SK-N-SH (cell line): ENCODE data around the gene MYRF. TPM values are rescaled to one million over a fixed set of nuclear protein-coding genes. Genes with fewer than 3 reads are reported as not detected.

Experiments used
- CTCF ChIA-PET: fragments of 300-600, 350-600 bp; formaldehyde crosslinking; extraction: SDS; loops from one replicate; lab custom pipeline; 2021; lab: Yijun Ruan, JAX
- POLR2A ChIA-PET: fragments of 350-600 bp; sonication (Branson Sonifier 250); formaldehyde crosslinking; extraction: SDS; loops from one replicate; lab custom pipeline; 2020; ENCODE audit warnings: antibody characterized with exemption, inconsistent platforms; lab: Yijun Ruan, JAX
- DNase-seq: peaks from one replicate; pipeline ENCODE4 v3.0.0; 2012
- H2AFZ ChIP-seq: fragments of 200-600 bp; sonication (generic); 2 replicates; pipeline ENCODE4 v1.8.1; 2016; ENCODE audit warnings: antibody characterized with exemption, mild to moderate bottlenecking, low read depth
- H3F3A ChIP-seq: fragments of 200-600 bp; sonication (generic); replicated peaks from 2 replicates; pipeline ENCODE3; 2016; ENCODE audit warnings: antibody characterized with exemption, mild to moderate bottlenecking; ENCODE audit not compliant: insufficient read depth
- H3K27ac ChIP-seq, 2 experiments: fragments of 200-500 bp in 1 of 2; fragments of 200-600 bp in 1 of 2; sonication (Bioruptor generic) in 1 of 2; sonication (generic), shearing (Covaris generic) in 1 of 2; 2 replicates each; pipeline versions ENCODE4 v1.5.1 to v1.6.1; 2014 to 2016; ENCODE audit warnings: low read depth in 2 of 2, inconsistent platforms in 1 of 2, low read length in 1 of 2, mild to moderate bottlenecking in 1 of 2, mixed read lengths in 1 of 2
- H3K27me3 ChIP-seq: fragments of 200-600 bp; sonication (generic), shearing (Covaris generic); 2 replicates; pipeline ENCODE4 v1.6.1; 2016; ENCODE audit warnings: mixed run types; ENCODE audit not compliant: insufficient read depth
- H3K36me3 ChIP-seq, 2 experiments: fragments of 200-500 bp in 1 of 2; fragments of 200-600 bp in 1 of 2; sonication (Bioruptor generic) in 1 of 2; sonication (generic) in 1 of 2; replicated peaks in 1 of 2; 2 replicates each; pipeline versions ENCODE3 to v1.5.1; 2014 to 2016; ENCODE audit warnings: low read length in 1 of 2, mild to moderate bottlenecking in 1 of 2; ENCODE audit not compliant: insufficient read depth in 2 of 2, control insufficient read depth in 1 of 2
- H3K4me1 ChIP-seq, 2 experiments: fragments of 200-500 bp in 1 of 2; fragments of 200-600 bp in 1 of 2; sonication (Bioruptor generic) in 1 of 2; sonication (generic), shearing (Covaris generic) in 1 of 2; 2 replicates each; pipeline versions ENCODE4 v1.5.1 to v1.6.1; 2014 to 2016; ENCODE audit warnings: low read depth in 1 of 2, low read length in 1 of 2, mixed run types in 1 of 2; ENCODE audit not compliant: insufficient read depth in 2 of 2, control insufficient read depth in 1 of 2
- H3K4me2 ChIP-seq: fragments of 200-600 bp; sonication (generic), shearing (Covaris generic); 2 replicates; pipeline ENCODE4 v1.6.1; 2017; ENCODE audit warnings: mixed run types
- H3K4me3 ChIP-seq, 2 experiments: fragments of 200-500 bp in 1 of 2; fragments of 200-600 bp in 1 of 2; sonication (Bioruptor generic) in 1 of 2; sonication (generic), shearing (Covaris generic) in 1 of 2; 2 replicates each; pipeline versions ENCODE4 v1.5.1 to v1.8.1; 2014 to 2016; ENCODE audit warnings: low read depth in 2 of 2, inconsistent platforms in 1 of 2, low read length in 1 of 2, mild to moderate bottlenecking in 1 of 2, mixed read lengths in 1 of 2, moderate library complexity in 1 of 2
- H3K79me2 ChIP-seq: fragments of 200-600 bp; sonication (generic); 2 replicates; pipeline ENCODE4 v1.8.1; 2017; ENCODE audit warnings: mild to moderate bottlenecking; ENCODE audit not compliant: insufficient read depth
- H3K9ac ChIP-seq: fragments of 200-600 bp; sonication (generic); 2 replicates; pipeline ENCODE4 v1.6.1; 2017; ENCODE audit warnings: mixed run types
- H3K9me2 ChIP-seq: fragments of 200-600 bp; sonication (generic); 2 replicates; pipeline ENCODE4 v1.6.1; 2017; ENCODE audit warnings: mixed run types
- H3K9me3 ChIP-seq: fragments of 200-600 bp; sonication (generic); 2 replicates; pipeline ENCODE4 v1.6.1; 2017; ENCODE audit warnings: mixed run types, mild to moderate bottlenecking, moderate library complexity
- H4K20me1 ChIP-seq: fragments of 200-600 bp; sonication (generic); 2 replicates; pipeline ENCODE4 v1.6.1; 2017; ENCODE audit warnings: mild to moderate bottlenecking, mixed run types; ENCODE audit not compliant: insufficient read depth
- CHD2 ChIP-seq: fragments of 150-350 bp; IDR thresholded peaks from 2 replicates; pipeline ENCODE4 v1.6.1; 2018; ENCODE audit warnings: low read length; ENCODE audit not compliant: partially characterized antibody
- FOXM1 ChIP-seq: IDR thresholded peaks from 2 replicates; pipeline ENCODE4 v1.4.0; 2012; ENCODE audit warnings: low read depth, mild to moderate bottlenecking
- JUND ChIP-seq: IDR thresholded peaks from 2 replicates; pipeline ENCODE4 v1.4.0; 2012
- NFIC ChIP-seq: IDR thresholded peaks from 2 replicates; pipeline ENCODE4 v1.4.0; 2012; ENCODE audit warnings: borderline replicate concordance
- POLR2AphosphoS5 ChIP-seq: IDR thresholded peaks from 2 replicates; pipeline ENCODE4 v1.6.1; 2012; ENCODE audit warnings: low read depth, low read length
- RAD21 ChIP-seq: IDR thresholded peaks from 2 replicates; pipeline ENCODE4 v1.6.1; 2012; ENCODE audit warnings: mild to moderate bottlenecking, low read length
- TEAD4 ChIP-seq: IDR thresholded peaks from 2 replicates; pipeline ENCODE4 v1.4.0; 2012; ENCODE audit warnings: mild to moderate bottlenecking, borderline replicate concordance; ENCODE audit not compliant: insufficient read depth
- WGBS: methylation state at CpG from one replicate; pipeline ENCODE4 v1.1.6; 2017; ENCODE audit warnings: low lambda C conversion rate; 5-methylcytosine and 5-hydroxymethylcytosine counted together
- polyA plus RNA-seq, 3 experiments: library from polyadenylated mRNA; depleted of rRNA; stranded (reverse); fragments of >200 nt; gene quantifications; 2 replicates each; pipeline ENCODE4 v1.2.3, GENCODE V29; 2012
- TF ChIP-seq, protein P1 (sequence below): IDR thresholded peaks from 2 replicates; pipeline ENCODE4 v1.4.0; 2012; ENCODE audit warnings: low read depth
- TF ChIP-seq, protein P2 (sequence below): fragments of 200-600 bp; sonication (generic); IDR thresholded peaks from 2 replicates; pipeline ENCODE4 v1.6.1; 2017; ENCODE audit warnings: antibody characterized with exemption, mild to moderate bottlenecking, moderate library complexity

The MYRF gene
- polyA plus RNA-seq, 1 of the 3 experiments (the other 2 are of a cell fraction): 2.8 TPM

DNA sequence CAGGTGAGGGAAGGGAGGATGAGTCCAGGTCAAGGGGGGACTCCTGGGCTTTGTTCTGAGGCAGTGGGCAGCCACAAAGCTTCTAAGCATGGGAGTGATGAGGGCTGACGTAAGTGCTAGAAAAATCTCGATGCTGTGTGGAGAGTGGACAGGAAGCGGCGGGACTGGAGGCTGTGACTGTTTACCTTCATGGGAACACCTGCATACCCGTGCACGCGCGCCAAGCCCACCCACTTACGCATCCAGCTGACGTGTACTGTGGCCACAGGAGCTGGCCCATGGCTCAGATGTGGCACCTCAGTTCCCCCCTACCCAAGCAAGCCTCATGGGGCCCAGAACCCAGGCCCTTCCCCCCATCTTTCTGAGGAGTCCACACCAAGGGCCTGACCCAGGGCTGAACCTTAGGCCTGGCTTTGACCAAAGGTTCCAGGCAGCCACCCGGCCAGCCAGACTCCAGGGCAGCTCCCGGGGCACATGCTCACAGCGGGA lies 14.0 kb downstream of the MYRF start:
- 89% methylated on average over 10 of the region's 13 CpGs for WGBS
- H3K27me3 ChIP-seq: no peaks in the 10 kb centered on the region
- CTCF ChIA-PET: interaction anchor here (0.7 to 14.3 kb wide), 6 partner anchors 13 to 730 kb away, joined by 3 to 140 read pairs (median 12); partner anchors contain the start of gene MYRF
- TF ChIP-seq POLR2AphosphoS5: no peak
- no peak for TF ChIP-seq RAD21
- TF ChIP-seq, protein P1, sequence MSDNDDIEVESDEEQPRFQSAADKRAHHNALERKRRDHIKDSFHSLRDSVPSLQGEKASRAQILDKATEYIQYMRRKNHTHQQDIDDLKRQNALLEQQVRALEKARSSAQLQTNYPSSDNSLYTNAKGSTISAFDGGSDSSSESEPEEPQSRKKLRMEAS: no peak
- TF ChIP-seq TEAD4: no peak
- no peak for TF ChIP-seq JUND
- H3K9ac ChIP-seq: no peak overlapping the region
- H3K27ac ChIP-seq: no peak overlapping the region
- H3K4me2 ChIP-seq: no peak overlapping the region
- H4K20me1 ChIP-seq: no peaks in the 10 kb centered on the region
- H3F3A ChIP-seq: no peaks in the 10 kb centered on the region
- DNase-seq: no peak
- no peaks in the 10 kb centered on the region for H3K36me3 ChIP-seq
- H3K9me3 ChIP-seq: no peaks in the 10 kb centered on the region
- no peak overlapping the region for H3K4me3 ChIP-seq
- H3K9me2 ChIP-seq: no peaks in the 10 kb centered on the region
- no peaks in the 10 kb centered on the region for H3K79me2 ChIP-seq
- H3K4me1 ChIP-seq: peaks cover 0 to 28% of the 10 kb centered on the region in 2 experiments; a peak in 2 of 4 replicates
- no peak overlapping the region for H2AFZ ChIP-seq
- POLR2A ChIA-PET: interaction anchor here (1.2 kb wide), 1 partner anchor 26 kb away, joined by 3 read pairs; the partner anchor contains the start of genes FEN1 and TMEM258

DNA sequence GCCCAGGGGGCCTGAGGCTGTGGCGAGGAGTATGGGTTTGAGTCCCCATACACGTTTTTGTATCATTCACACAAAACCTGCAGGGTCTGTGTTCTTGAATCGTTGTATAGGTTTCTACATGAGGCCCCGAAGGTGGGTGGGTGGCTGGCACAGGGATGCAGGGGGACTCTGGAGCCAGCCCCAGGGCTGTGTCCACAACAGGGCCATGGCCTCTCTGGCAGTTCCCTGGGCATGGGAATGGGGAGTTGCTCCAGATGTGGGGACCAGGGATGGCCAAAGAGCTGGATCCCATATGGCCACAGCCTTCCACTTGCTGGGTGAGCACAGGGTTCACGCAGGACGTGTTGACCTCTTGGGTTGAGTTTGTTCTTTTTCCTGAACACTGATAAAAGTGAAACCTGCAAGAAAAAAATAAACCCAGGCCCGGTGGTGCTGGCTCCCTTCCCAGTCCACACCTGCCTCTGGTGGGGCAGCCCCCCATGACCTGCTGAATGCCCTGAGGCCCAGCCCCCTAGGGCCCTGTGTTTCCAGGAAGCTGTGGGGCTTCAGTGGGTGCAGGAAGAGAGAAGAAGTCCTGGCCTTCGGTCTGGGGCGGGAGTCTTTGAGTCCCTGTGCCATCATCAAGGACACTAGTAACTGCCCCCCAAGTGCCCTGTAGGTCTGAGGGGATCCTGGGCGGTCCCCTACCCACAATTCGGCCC lies 16.1 kb downstream of the MYRF start:
- no peaks in the 10 kb centered on the region for H3K36me3 ChIP-seq
- peak overlapping the region in 1 of 2 experiments; percentile 14; a peak in 1 of 4 replicates for H3K27ac ChIP-seq
- no peaks in the 10 kb centered on the region for H3K79me2 ChIP-seq
- no peak for TF ChIP-seq FOXM1
- TF ChIP-seq, all 33 proteins: peak for 0
- Histone ChIP-seq H3K9ac (no peak overlapping the region), H3K9me2 (no peaks in the 10 kb centered on the region), H3F3A (no peaks in the 10 kb centered on the region), H4K20me1 (no peaks in the 10 kb centered on the region), H2AFZ (no peak overlapping the region), H3K4me1 (peaks cover 0 to 39% of the 10 kb centered on the region in 2 experiments; a peak in 1 of 4 replicates), H3K9me3 (no peaks in the 10 kb centered on the region), H3K27me3 (no peaks in the 10 kb centered on the region), H3K4me3 (no peak overlapping the region), H3K4me2 (no peak overlapping the region)
- peak; percentile 63 for DNase-seq
- ChIA-PET POLR2A (interaction anchor here (1.2 kb wide), 1 partner anchor 24 kb away, joined by 3 read pairs; no protein-coding TSS in a partner anchor), CTCF (interaction anchor here (1.0 to 14.3 kb wide), 4 partner anchors 10 to 35 kb away, joined by 3 to 140 read pairs (median 4); no protein-coding TSS in a partner anchor)
- 59% methylated on average over 9 of the region's 11 CpGs for WGBS

DNA sequence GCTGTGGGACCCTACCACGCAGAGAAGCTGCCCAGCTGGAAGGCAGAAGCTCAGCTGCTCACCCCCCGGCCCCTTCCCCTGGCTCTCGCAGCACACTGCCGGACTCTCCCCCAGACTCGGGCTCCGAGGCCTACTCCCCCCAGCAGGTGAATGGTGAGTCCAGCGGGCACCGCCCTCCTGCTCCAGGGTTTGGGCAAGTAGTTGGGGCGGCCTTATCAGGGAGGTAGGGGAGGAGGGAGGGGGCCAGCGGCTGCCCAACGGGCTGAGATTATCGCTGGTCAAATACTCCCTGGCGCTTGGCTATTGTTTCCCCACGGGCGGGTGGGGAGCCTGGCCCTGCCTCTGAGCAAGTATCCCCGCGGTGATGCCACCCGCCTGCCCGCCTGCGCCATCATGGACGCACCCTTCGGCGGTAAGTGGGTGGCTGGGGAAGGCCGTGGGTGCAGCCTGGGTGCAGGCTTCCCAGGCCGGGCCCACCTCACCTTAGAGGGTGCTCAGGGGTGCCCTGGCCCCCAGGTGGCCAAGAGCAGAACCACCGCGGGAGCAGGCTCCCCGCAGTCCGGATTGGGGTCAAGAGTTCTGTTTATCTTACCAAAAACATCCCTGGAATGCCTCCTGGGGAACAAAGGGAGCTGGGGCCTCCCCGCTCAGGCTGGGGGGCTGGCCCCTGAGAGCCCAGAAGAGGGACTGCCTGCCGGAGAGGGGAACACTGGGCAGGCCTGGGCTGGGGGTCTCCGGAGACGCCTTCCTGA lies 16.9 kb downstream of the MYRF start:
- Histone ChIP-seq H4K20me1 (no peaks in the 10 kb centered on the region), H3K9me3 (no peaks in the 10 kb centered on the region), H3K79me2 (no peaks in the 10 kb centered on the region), H3K36me3 (no peaks in the 10 kb centered on the region), H3K4me1 (peaks cover 0 to 45% of the 10 kb centered on the region in 2 experiments; a peak in 1 of 4 replicates), H3K9ac (no peak overlapping the region), H3K9me2 (no peaks in the 10 kb centered on the region), H3K4me2 (no peak overlapping the region), H3F3A (no peaks in the 10 kb centered on the region), H3K27me3 (no peaks in the 10 kb centered on the region), H2AFZ (no peak overlapping the region), H3K4me3 (no peak overlapping the region), H3K27ac (no peak overlapping the region)
- ChIA-PET POLR2A (interaction anchor here (1.2 kb wide), 1 partner anchor 25 kb away, joined by 3 read pairs; no protein-coding TSS in a partner anchor), CTCF (interaction anchor here (0.6 to 14.3 kb wide), 5 partner anchors 19 to 842 kb away, joined by 3 to 140 read pairs (median 4); no protein-coding TSS in a partner anchor)
- WGBS: 70% methylated on average over 5 of the region's 33 CpGs
- DNase-seq: no peak
- TF ChIP-seq, protein P2, sequence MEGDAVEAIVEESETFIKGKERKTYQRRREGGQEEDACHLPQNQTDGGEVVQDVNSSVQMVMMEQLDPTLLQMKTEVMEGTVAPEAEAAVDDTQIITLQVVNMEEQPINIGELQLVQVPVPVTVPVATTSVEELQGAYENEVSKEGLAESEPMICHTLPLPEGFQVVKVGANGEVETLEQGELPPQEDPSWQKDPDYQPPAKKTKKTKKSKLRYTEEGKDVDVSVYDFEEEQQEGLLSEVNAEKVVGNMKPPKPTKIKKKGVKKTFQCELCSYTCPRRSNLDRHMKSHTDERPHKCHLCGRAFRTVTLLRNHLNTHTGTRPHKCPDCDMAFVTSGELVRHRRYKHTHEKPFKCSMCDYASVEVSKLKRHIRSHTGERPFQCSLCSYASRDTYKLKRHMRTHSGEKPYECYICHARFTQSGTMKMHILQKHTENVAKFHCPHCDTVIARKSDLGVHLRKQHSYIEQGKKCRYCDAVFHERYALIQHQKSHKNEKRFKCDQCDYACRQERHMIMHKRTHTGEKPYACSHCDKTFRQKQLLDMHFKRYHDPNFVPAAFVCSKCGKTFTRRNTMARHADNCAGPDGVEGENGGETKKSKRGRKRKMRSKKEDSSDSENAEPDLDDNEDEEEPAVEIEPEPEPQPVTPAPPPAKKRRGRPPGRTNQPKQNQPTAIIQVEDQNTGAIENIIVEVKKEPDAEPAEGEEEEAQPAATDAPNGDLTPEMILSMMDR: peak; percentile 26
- no peak for TF ChIP-seq CHD2
- TF ChIP-seq NFIC: no peak
